ENCODE data around the gene APOOL. TPM values are rescaled to one million over a fixed set of nuclear protein-coding genes. Genes with fewer than 3 reads are reported as not detected.
"Not testable (repeated sequence)": the region's sequence is repeated elsewhere in the genome, so short reads cannot be mapped to it uniquely, and the experiment has no call there.

Gene APOOL
- polyA plus RNA-seq, 3 donors = 2.0 to 4.7 (median 2.8) TPM

DNA sequence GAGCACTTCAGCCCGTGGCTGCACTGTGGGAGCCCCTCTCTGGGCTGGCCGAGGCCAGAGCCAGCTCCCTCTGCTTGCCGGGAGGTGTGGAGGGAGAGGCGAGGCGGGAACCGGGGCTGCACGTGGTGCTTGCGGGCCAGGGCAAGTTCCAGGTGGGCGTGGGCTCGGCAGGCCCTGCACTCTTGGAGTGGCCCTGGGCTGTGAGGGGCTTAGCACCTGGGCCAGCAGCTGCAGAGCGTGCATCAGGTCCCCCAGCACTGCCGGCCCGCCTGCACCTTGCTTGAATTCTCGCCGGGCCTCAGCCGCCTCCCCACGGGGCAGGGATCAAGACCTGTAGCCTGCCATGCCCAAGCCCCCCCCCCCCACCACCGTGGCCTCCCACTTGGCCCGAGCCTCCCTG lies 28.9 kb upstream of the APOOL start:
- Histone ChIP-seq H3K79me2 (ENCODE audit: insufficient read depth, low read length) (no peaks in the 10 kb centered on the region), H4K20me1 (ENCODE audit: insufficient read depth, low read length) (no peaks in the 10 kb centered on the region), H2AFZ (ENCODE audit: insufficient read depth, low read depth, low read length, poor library complexity, severe bottlenecking) (no peak overlapping the region), H3K27me3 (ENCODE audit: control insufficient read depth in 2 of 2, insufficient read depth in 2 of 2, low read length in 2 of 2) (no peaks in the 10 kb centered on the region), H3K36me3 (replicated peaks in 1 of 2; ENCODE audit: control insufficient read depth in 1 of 2, insufficient read depth in 2 of 2, low read length in 2 of 2) (no peaks in the 10 kb centered on the region), H3K4me3 (replicated peaks in 1 of 3; ENCODE audit: low read depth in 2 of 3, low read length in 3 of 3) (no peak overlapping the region), H3K27ac (ENCODE audit: low read depth in 1 of 2, low read length in 2 of 2) (no peak overlapping the region), H3K9ac (ENCODE audit: insufficient read depth, low read length, poor library complexity, severe bottlenecking) (no peak overlapping the region), H3K4me2 (replicated peaks; ENCODE audit: extremely low read depth, low read length, poor library complexity, severe bottlenecking) (no peak overlapping the region), H3K4me1 (ENCODE audit: control insufficient read depth in 1 of 2, insufficient read depth in 2 of 2, low read length in 2 of 2) (no peaks in the 10 kb centered on the region), H3K9me3 (replicated peaks in 1 of 2; ENCODE audit: control insufficient read depth in 1 of 2, insufficient read depth in 1 of 2, low read length in 2 of 2) (peaks cover 0 to 15% of the 10 kb centered on the region in 2 donors)
- Mint-ChIP-seq H3K4me1 (no peaks in the 10 kb centered on the region), H3K9me3 (peaks cover 4 to 21% (median 9%) of the 10 kb centered on the region in 7 donors), H3K4me3 (no peak overlapping the region), H3K27ac (no peak overlapping the region), H3K27me3 (ENCODE audit: low read depth in 3 of 3) (peaks cover 0 to 3% (median 3%) of the 10 kb centered on the region in 3 donors), H3K36me3 (no peaks in the 10 kb centered on the region)
- intact Hi-C loops (cut with micrococcal nuclease) = no loop called here
- no peak for DNase-seq
- no CpG with 5 or more reads among the region's 19 CpGs for WGBS (ENCODE audit: insufficient coverage)
- TF ChIP-seq, protein P1, sequence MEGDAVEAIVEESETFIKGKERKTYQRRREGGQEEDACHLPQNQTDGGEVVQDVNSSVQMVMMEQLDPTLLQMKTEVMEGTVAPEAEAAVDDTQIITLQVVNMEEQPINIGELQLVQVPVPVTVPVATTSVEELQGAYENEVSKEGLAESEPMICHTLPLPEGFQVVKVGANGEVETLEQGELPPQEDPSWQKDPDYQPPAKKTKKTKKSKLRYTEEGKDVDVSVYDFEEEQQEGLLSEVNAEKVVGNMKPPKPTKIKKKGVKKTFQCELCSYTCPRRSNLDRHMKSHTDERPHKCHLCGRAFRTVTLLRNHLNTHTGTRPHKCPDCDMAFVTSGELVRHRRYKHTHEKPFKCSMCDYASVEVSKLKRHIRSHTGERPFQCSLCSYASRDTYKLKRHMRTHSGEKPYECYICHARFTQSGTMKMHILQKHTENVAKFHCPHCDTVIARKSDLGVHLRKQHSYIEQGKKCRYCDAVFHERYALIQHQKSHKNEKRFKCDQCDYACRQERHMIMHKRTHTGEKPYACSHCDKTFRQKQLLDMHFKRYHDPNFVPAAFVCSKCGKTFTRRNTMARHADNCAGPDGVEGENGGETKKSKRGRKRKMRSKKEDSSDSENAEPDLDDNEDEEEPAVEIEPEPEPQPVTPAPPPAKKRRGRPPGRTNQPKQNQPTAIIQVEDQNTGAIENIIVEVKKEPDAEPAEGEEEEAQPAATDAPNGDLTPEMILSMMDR (IDR thresholded peaks at IDR 0.05) = no peak

GRCh38 chrX:84991739-84992138 lies 11.9 kb upstream of the APOOL start:
- DNase-seq; H3K27ac ChIP-seq (ENCODE audit: low read depth in 1 of 2, low read length in 2 of 2); H3K9ac ChIP-seq (ENCODE audit: insufficient read depth, low read length, poor library complexity, severe bottlenecking); H3K79me2 ChIP-seq (ENCODE audit: insufficient read depth, low read length); H3K9me3 ChIP-seq (replicated peaks in 1 of 2; ENCODE audit: control insufficient read depth in 1 of 2, insufficient read depth in 1 of 2, low read length in 2 of 2); H3K36me3 Mint-ChIP-seq; intact Hi-C loops (cut with micrococcal nuclease); H3K36me3 ChIP-seq (replicated peaks in 1 of 2; ENCODE audit: control insufficient read depth in 1 of 2, insufficient read depth in 2 of 2, low read length in 2 of 2); H3K4me3 ChIP-seq (replicated peaks in 1 of 3; ENCODE audit: low read depth in 2 of 3, low read length in 3 of 3); H3K4me1 ChIP-seq (ENCODE audit: control insufficient read depth in 1 of 2, insufficient read depth in 2 of 2, low read length in 2 of 2); H3K27me3 ChIP-seq (ENCODE audit: control insufficient read depth in 2 of 2, insufficient read depth in 2 of 2, low read length in 2 of 2); H3K9me3 Mint-ChIP-seq; H3K4me2 ChIP-seq (replicated peaks; ENCODE audit: extremely low read depth, low read length, poor library complexity, severe bottlenecking); H3K27me3 Mint-ChIP-seq (ENCODE audit: low read depth in 3 of 3); H2AFZ ChIP-seq (ENCODE audit: insufficient read depth, low read depth, low read length, poor library complexity, severe bottlenecking); H4K20me1 ChIP-seq (ENCODE audit: insufficient read depth, low read length); H3K27ac Mint-ChIP-seq; H3K4me3 Mint-ChIP-seq; H3K4me1 Mint-ChIP-seq: not testable (repeated sequence)
- no CpG with 5 or more reads among the region's 5 CpGs for WGBS (ENCODE audit: insufficient coverage)

Data from CD14-positive monocyte (primary cell).